GM23248 (cell line): ENCODE results near the gene WDR87. TPM values are rescaled to one million over a fixed set of nuclear protein-coding genes. Genes with fewer than 3 reads are reported as not detected.

ENCODE experiments used
- DNase-seq: peaks from one replicate; pipeline ENCODE4 v3.0.0-alpha.2; 2015
- H2AFZ ChIP-seq: fragments of 200-600 bp; sonication (generic); 2 replicates; pipeline ENCODE4 v1.6.1; 2016; ENCODE audit warnings: antibody characterized with exemption
- H3F3A ChIP-seq: fragments of 200-600 bp; sonication (generic); 2 replicates; pipeline ENCODE4 v1.6.1; 2016; ENCODE audit warnings: mild to moderate bottlenecking, antibody characterized with exemption, mixed run types; ENCODE audit not compliant: insufficient read depth
- H3K27ac ChIP-seq: fragments of 200-600 bp; sonication (generic); 2 replicates; pipeline ENCODE4 v1.5.1; 2016; ENCODE audit warnings: mild to moderate bottlenecking
- H3K27me3 ChIP-seq: fragments of 200-600 bp; sonication (generic); replicated peaks from 2 replicates; pipeline ENCODE4 v1.6.1; 2016; ENCODE audit warnings: mild to moderate bottlenecking; ENCODE audit not compliant: insufficient read depth
- H3K36me3 ChIP-seq: fragments of 200-600 bp; sonication (generic); 2 replicates; pipeline ENCODE4 v1.6.1; 2016; ENCODE audit warnings: low read depth, mild to moderate bottlenecking
- H3K4me1 ChIP-seq: fragments of 200-600 bp; sonication (generic); 2 replicates; pipeline ENCODE4 v1.6.1; 2016; ENCODE audit warnings: mild to moderate bottlenecking; ENCODE audit not compliant: insufficient read depth
- H3K4me2 ChIP-seq: fragments of 200-600 bp; sonication (generic); one replicate; pipeline ENCODE4 v1.6.1; 2016; ENCODE audit warnings: mild to moderate bottlenecking; ENCODE audit not compliant: unreplicated experiment
- H3K4me3 ChIP-seq: fragments of 200-600 bp; sonication (generic); 2 replicates; pipeline ENCODE4 v1.5.1; 2016; ENCODE audit warnings: mild to moderate bottlenecking
- H3K79me2 ChIP-seq: fragments of 200-600 bp; sonication (generic); 2 replicates; pipeline ENCODE4 v1.6.1; 2016; ENCODE audit warnings: mild to moderate bottlenecking; ENCODE audit not compliant: insufficient read depth
- H3K9ac ChIP-seq: fragments of 200-600 bp; sonication (generic); 2 replicates; pipeline ENCODE4 v1.6.1; 2016; ENCODE audit warnings: mild to moderate bottlenecking
- H3K9me2 ChIP-seq: fragments of 200-600 bp; sonication (generic); 2 replicates; pipeline ENCODE4 v1.6.1; 2016; ENCODE audit warnings: mixed run types, mild to moderate bottlenecking, moderate library complexity; ENCODE audit not compliant: insufficient read depth
- H3K9me3 ChIP-seq: fragments of 200-600 bp; sonication (generic); one replicate; pipeline ENCODE4 v1.6.1; 2017; ENCODE audit warnings: low read depth
- H4K20me1 ChIP-seq: fragments of 200-600 bp; sonication (generic); 2 replicates; pipeline ENCODE4 v1.6.0; 2016; ENCODE audit not compliant: insufficient read depth
- EZH2 ChIP-seq: fragments of 200-600 bp; sonication (generic); IDR thresholded peaks from 2 replicates; pipeline ENCODE4 v1.6.1; 2018; ENCODE audit warnings: antibody characterized with exemption, mild to moderate bottlenecking; ENCODE audit not compliant: insufficient read depth, poor library complexity, severe bottlenecking
- EZH2phosphoT487 ChIP-seq: fragments of 200-600 bp; sonication (generic); IDR thresholded peaks from 2 replicates; pipeline ENCODE4 v1.6.1; 2018; ENCODE audit warnings: antibody characterized with exemption, moderate library complexity, mild to moderate bottlenecking, low read depth; ENCODE audit not compliant: insufficient read depth
- WGBS, 2 experiments: methylation state at CpG; one replicate each; pipeline ENCODE4 v1.1.6; 2015 to 2017; ENCODE audit warnings: low lambda C conversion rate in 2 of 2, low coverage in 1 of 2; ENCODE audit errors: missing lambda C conversion rate in 2 of 2; 5-methylcytosine and 5-hydroxymethylcytosine counted together
- in situ Hi-C: fragments of 300-500 bp; cut with MboI; formaldehyde crosslinking; loops from 2 replicates; pipeline ENCODE4 v1.15.0; 2020
- polyA plus RNA-seq: library from polyadenylated mRNA; unstranded; fragments of >200 nt; fragmentation: Nextera tagmentation; extraction: Ambion mirVana; gene quantifications from 2 replicates; pipeline ENCODE4 v1.2.1, GENCODE V29; 2016
- total RNA-seq: library from RNA; depleted of rRNA; stranded (reverse); fragments of >200 nt; shearing (Covaris generic); gene quantifications from 2 replicates; pipeline ENCODE4 v1.2.3, GENCODE V29; 2014

The WDR87 gene
- total and polyA plus RNA-seq, 2 experiments from 2014 or later, result not detected

DNA sequence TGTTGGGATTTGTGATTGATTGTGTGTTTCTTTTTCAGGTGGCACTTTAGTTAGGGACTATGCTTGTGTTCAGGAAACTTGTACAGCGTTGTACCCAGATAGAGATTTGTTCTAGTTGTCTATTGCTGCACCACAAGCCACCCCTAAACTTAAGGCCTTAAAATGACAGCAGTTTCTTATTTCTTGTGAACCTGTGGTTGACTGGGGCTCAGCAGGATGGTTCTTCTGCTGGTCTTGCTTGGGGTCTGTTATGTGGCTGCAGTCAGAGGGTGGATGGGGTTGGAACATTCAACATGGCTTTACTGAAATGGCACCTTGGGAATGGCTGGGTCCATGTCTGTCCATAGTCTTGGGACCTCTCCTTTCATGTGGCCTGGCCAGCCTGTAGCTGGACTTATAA is 28.9 kb upstream of the WDR87 start:
- 44 to 80% methylated on average over 1 of the region's 1 CpG for WGBS, 2 experiments
- H3K9me3 ChIP-seq, result no peaks in the 10 kb centered on the region
- no peak overlapping the region for H3K4me2 ChIP-seq
- no peaks in the 10 kb centered on the region for H4K20me1 ChIP-seq
- H3K4me3 ChIP-seq, result no peak overlapping the region
- H3K27ac ChIP-seq, result no peak overlapping the region
- no peaks in the 10 kb centered on the region for H3K27me3 ChIP-seq
- H3K9ac ChIP-seq, result no peak overlapping the region
- peaks cover 15% of the 10 kb centered on the region for H3K4me1 ChIP-seq
- in situ Hi-C loops, result no loop called here
- H3K36me3 ChIP-seq, result no peaks in the 10 kb centered on the region; the same call in 1 of the 2 replicates
- TF ChIP-seq EZH2, result no peak
- no peak for TF ChIP-seq EZH2phosphoT487
- H3K9me2 ChIP-seq, result no peaks in the 10 kb centered on the region
- no peaks in the 10 kb centered on the region for H3F3A ChIP-seq
- no peak overlapping the region for H2AFZ ChIP-seq
- DNase-seq, result no peak
- peaks cover 99% of the 10 kb centered on the region for H3K79me2 ChIP-seq

DNA sequence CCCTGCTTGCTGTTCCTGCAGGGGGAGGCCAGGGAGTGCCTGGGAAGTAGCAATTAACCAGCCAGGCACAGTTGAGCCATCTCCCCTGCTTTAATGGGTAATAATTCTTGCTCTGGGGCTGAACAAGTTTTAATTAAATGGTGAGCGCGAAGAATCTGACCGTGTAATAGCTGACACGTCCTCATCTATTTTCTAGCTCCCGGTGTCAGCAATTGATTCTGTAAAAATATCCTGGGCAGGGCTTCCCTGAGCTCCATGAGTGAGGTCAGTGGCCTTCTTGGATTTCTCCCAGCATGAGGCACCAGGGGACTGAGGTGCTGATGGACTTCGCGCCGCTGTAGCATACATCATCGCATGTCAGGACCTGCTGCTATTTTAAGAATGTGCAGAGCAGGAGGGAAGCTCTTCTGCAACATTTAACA is 27.6 kb upstream of the WDR87 start:
- Histone ChIP-seq H3K27ac (no peak overlapping the region), H4K20me1 (no peaks in the 10 kb centered on the region), H3K4me2 (no peak overlapping the region), H3K36me3 (no peaks in the 10 kb centered on the region), H3K9me2 (no peaks in the 10 kb centered on the region), H3K9me3 (no peaks in the 10 kb centered on the region), H3K4me1 (peaks cover 15% of the 10 kb centered on the region), H3K9ac (no peak overlapping the region), H3K79me2 (peaks cover 99% of the 10 kb centered on the region), H2AFZ (no peak overlapping the region), H3K4me3 (no peak overlapping the region), H3K27me3 (no peaks in the 10 kb centered on the region), H3F3A (no peaks in the 10 kb centered on the region)
- in situ Hi-C loops, result no loop called here
- no peak for TF ChIP-seq EZH2phosphoT487
- TF ChIP-seq EZH2, result no peak
- WGBS, 2 experiments, result 94 to 97% methylated on average over 9 of the region's 9 CpGs
- peak; percentile 9 for DNase-seq

DNA sequence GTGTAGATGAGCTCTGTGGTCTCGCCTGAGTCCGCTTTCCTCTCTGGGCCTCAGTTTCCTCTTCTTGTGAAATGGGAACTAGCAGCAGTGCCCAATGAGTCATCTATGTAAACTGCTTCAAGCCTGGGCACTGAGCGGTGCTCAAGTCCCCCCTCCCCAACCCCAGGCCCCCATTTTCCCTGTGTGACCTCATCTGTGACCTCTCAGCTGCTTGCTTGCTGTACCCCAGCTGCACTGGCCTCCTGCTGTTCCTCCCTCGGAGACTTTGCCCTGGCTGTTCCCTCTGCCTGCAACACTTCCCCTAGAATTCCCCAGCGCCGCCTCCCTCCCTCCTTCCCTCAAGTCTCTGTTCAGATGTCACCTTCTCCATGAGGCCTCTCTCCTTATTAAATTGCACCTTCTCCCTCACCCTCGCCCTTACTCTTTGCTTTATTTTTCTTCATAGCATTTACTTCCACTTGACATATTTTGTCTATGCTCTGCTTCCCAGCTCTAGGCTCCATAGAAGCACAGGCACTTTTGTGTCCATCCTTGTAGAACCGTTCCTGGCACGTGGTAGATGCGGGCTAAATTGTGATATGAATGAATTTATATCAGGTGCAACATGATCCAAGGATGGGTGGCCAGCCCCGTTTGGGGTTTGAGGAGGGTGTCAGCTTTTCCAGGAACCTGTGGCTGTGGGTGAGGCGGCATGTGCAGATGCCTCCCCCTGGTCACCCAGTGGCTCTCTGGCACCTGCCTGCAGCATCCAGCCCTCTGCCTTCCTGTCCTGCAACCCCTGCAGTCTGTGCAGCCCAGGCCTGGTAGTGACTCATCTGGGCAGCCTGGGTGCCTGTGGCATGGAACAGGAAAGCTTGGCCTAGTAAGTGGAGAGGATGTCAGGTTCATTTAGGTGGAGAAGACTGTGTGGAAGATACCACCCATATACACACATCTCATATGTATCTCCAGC is 26.9 kb upstream of the WDR87 start:
- no peak overlapping the region for H3K9ac ChIP-seq
- peaks cover 15% of the 10 kb centered on the region for H3K4me1 ChIP-seq
- no peaks in the 10 kb centered on the region for H3K36me3 ChIP-seq
- no peaks in the 10 kb centered on the region for H3F3A ChIP-seq
- no peaks in the 10 kb centered on the region for H4K20me1 ChIP-seq
- TF ChIP-seq EZH2phosphoT487 (no peak), EZH2 (no peak)
- H3K27ac ChIP-seq, result no peak overlapping the region
- H2AFZ ChIP-seq, result no peak overlapping the region
- 94 to 95% methylated on average over 11 to 12 of the region's 12 CpGs for WGBS, 2 experiments
- no peak overlapping the region for H3K4me2 ChIP-seq
- H3K9me2 ChIP-seq, result no peaks in the 10 kb centered on the region
- peaks cover 99% of the 10 kb centered on the region for H3K79me2 ChIP-seq
- no peaks in the 10 kb centered on the region for H3K9me3 ChIP-seq
- H3K27me3 ChIP-seq, result no peaks in the 10 kb centered on the region
- H3K4me3 ChIP-seq, result no peak overlapping the region
- in situ Hi-C loops, result no loop called here
- peak; percentile 50 for DNase-seq

DNA sequence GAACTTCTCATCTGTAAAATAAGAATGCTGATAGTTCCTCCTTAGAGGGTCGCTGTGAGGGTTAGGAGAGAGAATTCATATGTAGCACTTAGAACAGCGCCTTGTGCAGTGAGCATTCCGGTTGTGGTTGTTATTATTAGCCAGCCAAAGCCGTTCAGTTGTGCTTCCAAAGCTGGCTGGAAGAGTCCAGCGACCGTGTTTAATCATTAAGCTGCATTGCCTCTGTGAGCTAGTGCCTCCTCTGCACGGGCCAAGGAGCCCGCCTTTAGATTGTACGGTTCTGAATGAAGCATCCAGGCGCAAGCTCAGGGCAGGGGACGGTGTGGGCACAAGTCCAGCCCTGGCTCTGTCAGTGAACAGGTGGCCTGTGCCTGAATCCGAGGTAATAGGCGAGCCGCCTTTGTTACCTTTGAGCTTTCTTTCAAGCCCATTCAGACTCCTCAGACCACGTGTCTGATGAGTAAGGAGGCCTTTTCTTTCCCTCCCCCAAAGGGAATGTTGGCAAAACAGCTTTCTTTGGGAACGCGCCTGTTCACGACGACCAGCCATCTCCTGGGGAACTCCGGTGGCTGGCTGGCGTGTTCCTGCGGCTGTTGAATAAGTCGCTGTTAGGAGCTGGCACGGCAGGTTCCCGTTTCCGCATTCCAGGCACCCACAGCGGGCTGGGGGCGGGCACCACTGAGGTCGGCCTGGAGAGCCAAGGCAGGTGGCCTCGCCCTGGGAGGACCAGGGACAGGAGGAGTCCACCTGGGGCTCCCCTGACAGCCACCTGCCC is 25.7 kb upstream of the WDR87 start:
- TF ChIP-seq EZH2phosphoT487 (no peak), EZH2 (no peak)
- H3K9me2 ChIP-seq, result no peaks in the 10 kb centered on the region
- WGBS, 2 experiments, result 18 to 27% methylated on average over 30 of the region's 30 CpGs
- H3K9me3 ChIP-seq, result no peaks in the 10 kb centered on the region
- H3K27me3 ChIP-seq, result no peaks in the 10 kb centered on the region
- in situ Hi-C loops, result no loop called here
- H3K36me3 ChIP-seq, result no peaks in the 10 kb centered on the region
- peak overlapping the region; percentile 75 for H2AFZ ChIP-seq
- H3K27ac ChIP-seq, result peak overlapping the region; percentile 64
- peak; percentile 76 for DNase-seq
- peak overlapping the region; percentile 56 for H3K4me3 ChIP-seq
- H3K4me2 ChIP-seq, result peak overlapping the region; percentile 90
- no peaks in the 10 kb centered on the region for H4K20me1 ChIP-seq
- H3K9ac ChIP-seq, result peak overlapping the region; percentile 59
- peaks cover 15% of the 10 kb centered on the region for H3K4me1 ChIP-seq
- peaks cover 100% of the 10 kb centered on the region for H3K79me2 ChIP-seq
- H3F3A ChIP-seq, result no peaks in the 10 kb centered on the region
